Activated CD4-positive, alpha-beta T cell treated with anti-CD3 and anti-CD28 coated beads, Interleukin-2, amount 50 U/mL, for 24 hours (primary cell): ENCODE results near the gene TBC1D14.

Experiments
- DNase-seq, 2 donors: peaks; one replicate each; pipeline ENCODE4 v3.0.0-alpha.2; 2020; ENCODE audit warnings: low read depth in 1 of 2, low spot score in 1 of 2

The TBC1D14 gene

DNA sequence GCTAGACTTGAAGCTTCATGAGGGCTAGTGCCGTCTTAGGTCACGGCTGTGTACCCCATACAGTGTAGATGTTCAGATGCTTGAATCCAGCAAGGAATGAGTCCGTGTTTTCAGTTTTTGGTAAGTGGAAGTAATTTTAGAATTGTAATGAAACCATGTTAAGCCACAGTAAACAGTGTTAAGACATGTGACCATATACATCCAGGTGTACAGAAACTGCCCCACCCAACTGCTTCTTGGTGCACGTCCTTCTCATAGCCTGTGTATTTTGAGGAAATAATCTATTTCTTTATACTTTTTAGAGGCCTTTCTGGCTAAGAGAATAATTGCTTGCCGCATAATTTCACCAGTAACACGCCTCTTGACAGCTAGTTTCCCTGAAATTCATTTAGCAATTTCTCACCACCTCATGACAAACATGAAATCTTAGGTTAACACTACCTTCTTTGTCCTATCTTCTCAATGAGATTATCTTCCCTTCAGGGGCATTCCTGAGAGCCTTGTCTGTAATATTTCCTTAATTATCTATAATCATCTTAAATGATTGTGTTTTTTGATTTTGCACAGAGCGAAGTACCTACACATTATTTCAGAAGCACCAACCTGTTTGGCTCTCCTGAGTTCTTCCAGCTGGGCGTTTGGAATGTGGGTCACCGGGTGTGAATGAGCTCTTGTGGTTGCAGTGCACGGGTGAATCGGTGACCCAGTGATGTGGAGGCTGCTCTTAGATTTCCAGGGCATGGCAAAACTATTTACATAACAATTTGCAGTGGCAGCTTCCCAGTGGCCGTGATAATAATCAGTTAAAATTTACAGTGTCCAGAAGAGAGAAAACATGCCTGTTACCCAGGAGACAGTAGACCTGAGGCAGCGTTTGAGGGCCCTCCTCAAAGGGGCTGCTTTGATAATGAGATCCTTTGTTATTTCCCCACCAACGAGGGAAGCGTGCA lies 83.4 kb downstream of the TBC1D14 start:
- no peak for DNase-seq

DNA sequence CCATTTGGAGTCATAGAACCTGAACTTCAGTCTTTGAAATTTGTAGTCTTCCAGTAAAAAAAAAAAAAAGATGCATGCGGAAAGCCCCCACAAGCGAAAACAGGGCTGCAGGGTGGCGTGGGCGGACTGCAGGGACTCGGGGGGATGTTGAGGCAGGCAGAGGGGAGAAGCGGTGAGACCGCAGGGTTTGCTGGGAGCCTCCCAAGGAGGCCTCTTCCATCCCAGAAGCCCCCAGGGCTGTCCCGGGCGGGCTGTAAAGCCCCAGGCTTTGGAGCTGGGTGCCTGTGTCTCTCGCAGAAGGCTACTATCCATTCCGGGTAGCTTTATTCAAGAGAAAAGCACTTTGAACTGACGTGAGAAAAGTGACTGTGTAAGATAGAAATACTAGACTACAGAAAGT lies 86.9 kb downstream of the TBC1D14 start:
- DNase-seq: no peak

DNA sequence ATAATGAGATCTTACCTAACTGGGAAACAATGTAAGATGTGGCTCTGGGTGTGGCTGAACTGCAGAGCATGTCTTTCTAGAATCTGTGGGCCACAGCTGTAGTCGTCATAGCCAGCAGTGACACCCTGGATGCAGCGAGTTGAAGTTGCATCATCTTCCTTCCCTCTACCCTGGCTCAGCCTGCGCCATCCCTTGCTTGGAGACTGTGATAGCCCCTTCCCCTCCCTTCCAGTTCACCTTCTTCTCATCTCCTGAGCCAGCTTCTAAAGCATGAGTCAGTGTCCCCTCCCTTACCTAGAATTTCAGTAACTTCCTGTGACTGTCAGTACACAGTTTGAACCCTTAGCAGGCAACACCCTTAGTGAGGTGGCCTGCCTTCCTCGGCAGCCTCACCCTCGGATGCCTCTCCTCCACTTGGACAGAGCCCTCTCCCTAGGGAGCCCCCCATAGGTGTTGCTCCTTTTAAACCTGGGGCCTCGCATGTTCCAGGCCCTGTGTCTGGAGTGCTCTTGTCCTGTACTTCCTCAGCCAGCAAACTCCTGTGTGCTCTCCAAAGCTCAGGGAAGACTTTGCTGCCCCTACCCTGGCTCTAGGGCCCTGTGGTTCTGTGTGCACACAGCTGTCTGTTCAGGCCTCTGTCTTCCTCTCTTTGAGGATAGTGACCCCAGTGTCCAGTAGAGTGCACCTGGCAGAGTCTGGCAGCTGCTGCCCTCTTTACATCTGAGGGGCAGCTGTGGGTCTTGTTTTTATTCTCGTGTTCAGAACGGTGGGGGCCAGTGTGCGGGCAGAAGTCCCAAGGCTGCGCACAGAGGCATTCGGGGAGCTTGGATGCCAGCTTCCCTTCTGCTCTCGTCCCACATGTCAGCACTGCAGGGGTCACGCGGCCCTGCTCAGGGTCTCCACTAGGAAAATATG lies 89.8 kb downstream of the TBC1D14 start:
- no peak for DNase-seq

DNA sequence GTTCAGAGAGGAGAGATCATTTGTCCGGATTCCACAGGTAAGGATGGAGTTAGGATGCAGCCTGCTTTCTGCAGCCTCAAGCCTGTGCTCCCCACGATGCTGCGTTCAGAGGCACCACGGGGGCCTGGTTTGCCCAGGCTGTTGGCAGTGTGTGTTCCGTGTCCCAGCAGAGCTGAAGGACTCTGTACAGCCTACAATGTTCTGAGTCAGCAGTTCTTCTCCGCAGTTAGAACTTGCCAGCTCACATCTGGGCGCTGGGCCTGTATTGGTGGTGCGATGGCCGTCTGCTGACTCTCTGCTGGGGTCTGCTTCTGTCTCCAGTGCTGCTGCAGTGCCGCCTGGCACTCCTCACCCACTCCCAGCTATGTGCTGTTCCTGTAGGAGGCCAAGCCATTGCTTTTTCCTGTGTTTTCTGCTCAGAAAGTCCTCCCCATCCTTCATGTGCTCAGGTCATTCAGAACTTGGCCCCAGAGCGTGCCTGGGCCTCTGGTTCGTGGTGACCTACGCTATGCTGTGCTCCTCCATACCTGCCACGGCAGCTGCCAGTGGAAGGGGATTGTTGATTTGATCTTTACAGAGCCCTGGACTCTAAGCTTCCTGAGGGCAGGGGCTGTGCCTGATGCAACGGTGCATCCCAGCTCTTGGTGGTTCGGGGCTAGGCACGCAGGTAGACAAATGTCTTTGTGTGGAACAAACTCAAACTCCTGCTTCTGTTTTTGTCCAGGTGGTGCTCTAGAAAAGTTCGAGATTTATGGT lies 91.0 kb downstream of the TBC1D14 start:
- no peak for DNase-seq

DNA sequence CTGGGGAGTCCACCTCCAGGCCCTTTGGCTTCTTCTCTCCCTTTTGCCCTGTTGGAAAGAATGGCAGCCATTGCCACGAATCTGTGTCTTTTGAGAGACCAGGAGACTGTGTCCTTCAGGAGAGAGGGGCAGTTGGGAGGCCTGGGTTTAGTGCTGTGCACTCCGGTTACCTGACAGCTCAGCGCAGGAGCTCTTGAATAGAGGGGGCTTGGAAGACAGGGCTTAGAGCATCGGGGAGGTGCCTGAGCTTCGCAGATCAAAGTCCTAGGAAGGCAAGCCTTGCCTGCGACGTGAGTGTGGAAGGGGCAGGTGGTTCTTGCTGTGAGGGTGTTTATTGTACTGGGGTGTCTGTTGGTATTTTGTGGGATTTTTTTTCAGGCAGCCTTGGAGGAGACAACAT lies 91.6 kb downstream of the TBC1D14 start:
- no peak for DNase-seq

DNA sequence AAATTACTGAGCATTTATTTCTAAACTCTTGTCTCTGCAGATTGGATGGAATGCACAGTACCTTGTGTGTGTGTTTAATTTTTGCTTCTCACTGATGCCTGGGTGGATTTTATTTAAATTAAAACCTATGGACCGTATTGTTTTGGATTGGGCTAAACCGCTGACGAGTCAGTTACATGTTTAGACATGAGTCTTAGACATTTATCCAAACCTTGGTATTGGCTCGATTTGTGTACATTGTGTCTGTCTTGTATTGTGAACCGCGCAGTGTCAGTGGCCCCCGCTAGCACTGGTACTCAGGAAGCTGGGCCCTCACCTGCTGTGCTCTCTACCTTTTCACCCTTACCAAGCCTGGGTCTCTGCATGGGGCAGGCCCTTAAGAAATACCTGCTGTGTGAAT lies 92.7 kb downstream of the TBC1D14 start:
- DNase-seq: no peak

DNA sequence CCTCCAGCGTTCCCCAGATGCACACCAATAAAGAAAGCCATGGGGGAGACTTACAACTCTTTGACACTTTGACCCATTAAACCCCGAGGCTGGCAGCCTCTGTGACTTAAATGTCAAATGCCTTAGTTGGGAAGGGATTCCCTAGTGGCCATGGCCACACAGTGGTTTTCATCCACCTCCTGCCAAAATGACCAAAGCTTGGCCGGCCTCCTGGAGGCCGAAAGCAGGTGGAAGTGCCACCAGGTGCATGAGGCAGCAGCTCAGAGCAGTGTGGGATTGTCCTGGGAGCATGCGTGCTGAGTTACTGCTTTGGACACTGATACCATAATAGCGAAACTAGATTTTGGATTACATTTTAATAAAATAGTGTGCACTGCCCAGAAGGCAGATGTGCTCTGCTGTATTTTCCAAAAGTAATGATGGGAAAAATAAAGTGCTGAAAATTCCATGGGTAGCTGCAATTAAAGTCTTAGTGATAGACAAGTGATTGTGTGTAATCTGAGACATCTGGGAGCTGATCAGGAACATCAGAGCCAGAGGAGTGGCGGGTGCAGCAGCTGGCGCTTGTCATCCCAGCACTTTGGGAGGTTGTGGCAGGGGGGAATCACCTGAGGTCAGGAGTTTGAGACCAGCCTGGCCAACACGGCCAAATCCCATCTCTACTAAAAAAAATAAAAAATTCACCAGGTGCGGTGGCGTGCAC lies 93.7 kb downstream of the TBC1D14 start:
- DNase-seq: no peak

DNA sequence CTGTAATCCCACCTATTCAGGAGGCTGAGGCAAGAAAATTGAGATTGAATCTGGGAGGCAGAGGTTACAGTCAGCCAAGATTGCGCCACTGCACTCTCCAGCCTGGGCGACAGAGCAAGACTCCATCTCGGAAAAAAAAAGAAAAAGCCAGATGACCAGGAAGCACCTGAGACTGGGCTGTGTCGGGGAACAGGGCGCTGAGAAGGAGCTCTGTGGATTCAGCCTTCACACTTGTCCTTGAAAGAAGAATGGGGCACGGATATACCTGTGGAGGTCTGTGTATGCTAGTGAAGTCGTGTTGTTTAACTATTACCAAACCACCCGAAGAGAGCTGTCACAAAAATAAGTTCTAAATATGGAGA lies 94.2 kb downstream of the TBC1D14 start:
- DNase-seq: no peak

DNA sequence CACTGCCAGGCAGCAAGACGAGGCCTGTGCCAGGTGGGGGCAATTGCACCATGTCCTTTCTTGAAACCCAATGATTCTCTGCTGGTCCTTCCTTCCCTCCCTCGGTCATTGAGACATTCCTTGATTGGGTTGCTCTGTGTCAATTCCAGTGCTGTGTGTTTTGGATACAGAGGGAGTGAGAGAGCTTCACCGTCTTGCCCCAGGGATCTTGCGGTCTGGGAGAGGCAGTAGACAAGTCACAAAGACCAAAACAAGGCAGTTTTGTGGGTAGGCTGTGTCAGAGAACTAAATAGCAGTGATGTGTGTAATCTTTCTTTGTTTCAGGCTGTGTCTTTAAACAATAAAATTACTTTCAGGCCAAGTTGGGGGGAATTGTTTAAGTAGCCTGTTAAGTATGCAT lies 94.7 kb downstream of the TBC1D14 start:
- no peak for DNase-seq

DNA sequence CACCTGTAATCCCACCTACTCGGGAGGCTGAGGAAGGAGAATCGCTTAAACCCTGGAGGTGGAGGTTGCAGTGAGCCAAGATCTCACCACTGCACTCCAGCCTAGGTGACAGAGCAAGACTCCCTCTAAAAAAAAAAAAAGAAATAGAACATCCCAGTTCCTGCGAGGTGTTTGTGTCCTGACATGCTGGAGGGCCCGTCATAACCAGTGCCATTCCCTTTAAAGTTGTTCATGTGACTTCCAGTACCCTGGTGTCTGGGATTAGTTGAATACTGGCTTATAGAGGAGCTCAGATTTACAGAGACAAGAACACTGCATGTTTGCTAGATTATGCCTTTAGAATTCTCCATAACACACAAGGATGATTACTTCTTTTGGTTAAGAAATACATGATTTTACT lies 95.9 kb downstream of the TBC1D14 start:
- DNase-seq: no peak

DNA sequence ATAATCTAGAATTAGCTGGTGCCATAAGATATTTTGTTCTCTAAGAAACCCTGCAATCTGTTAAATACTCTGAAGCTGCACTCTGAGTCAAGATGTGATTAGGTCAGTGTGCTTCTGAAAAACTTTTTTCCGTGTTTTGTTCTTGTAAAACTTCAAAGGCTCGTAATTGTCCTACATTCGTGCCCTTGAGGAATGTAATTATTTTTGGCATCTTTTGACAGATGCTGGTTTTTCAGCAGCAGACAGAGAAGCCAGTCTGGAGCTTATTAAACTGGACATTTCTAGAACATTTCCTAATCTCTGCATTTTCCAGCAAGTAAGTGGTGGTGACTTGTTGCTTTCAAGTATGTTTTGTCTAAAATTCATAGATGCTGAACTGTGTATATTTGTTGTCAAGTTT lies 96.8 kb downstream of the TBC1D14 start:
- no peak for DNase-seq

DNA sequence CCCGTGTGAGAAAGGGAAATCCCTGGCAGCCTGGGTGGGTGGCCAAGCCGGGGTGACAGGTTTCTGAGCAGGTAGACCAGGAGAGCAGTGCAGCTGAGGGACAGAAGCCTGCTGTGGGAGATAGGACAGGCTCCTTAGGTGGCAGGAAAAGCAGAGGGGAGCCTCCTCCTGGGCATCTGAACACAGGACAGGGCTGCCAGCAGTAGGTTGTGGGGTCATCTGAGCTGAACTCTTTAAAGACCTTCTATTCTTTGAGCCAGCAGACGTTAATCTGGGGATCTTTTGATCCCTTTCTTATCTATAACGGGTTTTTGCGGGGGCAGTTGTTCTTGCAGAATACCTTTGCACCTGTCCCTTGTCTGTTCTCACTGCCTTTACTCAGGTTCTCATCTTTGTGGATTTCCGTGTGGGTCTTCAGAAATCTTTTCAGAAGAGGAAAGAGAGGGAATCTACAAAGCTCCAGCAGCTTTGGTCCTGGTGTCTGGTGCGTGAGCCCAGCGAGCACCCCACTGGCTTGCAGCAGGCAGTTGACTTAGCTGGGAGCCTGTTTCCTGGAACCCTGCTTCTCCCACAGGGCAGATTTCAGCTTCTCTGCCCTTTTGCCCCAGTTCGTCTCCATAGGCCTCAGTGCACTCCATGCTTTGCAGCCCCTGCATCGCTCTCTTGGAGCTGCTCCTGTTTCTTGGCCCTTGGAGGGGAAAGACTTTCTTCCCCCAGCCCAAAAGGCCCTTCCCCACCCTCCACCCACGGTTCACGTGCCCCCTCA lies 97.7 kb downstream of the TBC1D14 start:
- no peak for DNase-seq

DNA sequence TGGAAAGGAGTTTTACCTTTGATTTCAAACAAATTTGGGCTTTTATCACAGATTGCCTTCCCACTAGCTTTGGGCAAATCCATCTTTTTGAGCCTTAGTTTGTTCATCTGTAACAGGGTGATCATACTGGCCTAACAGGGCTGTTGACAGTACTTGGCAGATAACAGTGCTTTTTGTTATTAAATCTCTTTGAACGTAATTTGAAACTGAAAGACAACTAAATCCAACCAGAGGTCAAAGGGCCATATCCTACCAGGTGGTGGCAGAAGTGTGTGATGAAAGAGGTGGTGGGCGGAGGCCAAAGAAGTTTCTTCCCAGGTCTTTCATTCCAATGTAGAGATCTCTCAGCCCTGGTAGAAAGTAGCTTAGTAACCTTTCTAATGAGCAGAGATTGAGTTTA lies 98.3 kb downstream of the TBC1D14 start:
- no peak for DNase-seq

DNA sequence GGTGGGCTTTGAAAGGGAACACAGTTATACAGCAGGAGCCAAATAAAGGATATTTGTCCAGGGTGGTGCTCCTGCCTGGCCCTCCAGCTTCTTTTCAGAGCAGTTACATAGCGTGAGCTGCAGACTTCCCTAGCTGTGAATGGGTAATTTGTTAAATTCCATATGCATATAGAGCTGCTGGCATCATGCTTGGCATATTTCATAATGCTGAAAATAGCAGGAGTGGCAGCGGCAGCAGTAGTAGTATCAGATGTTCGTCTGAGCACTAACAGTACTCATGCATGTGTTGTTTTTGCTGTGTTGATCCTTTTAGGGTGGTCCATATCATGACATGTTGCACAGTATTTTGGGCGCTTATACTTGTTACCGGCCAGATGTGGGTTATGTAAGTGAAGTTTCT lies 99.9 kb downstream of the TBC1D14 start:
- no peak for DNase-seq

DNA sequence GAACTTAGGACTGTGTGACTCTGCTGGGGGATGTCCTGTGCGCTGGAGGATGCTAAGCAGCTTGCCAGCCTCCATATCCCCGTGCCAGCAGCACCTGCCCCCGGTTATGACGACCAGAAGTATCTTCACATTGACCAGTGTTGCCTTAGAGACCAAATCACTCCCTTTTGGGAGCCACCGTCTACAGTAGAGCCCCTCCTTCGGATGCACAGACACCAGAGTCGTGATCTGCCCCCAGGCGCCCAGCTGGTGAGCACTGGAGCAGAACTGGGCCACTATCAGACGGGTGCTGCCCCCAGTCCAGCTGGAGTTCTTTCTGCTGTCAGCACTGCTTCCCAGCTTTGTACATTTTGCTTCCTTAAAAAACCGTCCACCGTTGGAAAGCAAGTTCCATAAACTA lies 103.5 kb downstream of the TBC1D14 start:
- no peak for DNase-seq

DNA sequence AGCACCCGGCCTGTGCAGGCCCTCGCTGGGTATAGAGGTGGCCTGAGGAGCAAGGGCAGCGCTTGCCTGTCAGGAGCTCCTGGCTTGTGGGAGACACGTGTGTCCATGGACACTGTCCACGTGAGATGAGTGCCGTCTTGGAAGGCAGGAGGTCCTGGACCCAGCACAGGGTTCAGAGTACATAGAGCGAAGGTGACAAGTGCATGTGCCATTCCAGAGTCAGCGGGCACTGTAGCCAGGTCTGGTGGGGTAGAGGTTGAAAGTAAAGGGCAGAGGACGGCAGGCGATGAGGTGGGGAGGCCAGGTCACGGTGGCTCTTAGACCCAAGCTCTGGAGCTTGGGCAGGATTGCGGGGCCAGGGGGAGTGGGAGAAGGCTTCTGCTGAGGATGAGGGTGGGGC lies 105.2 kb downstream of the TBC1D14 start:
- no peak for DNase-seq

DNA sequence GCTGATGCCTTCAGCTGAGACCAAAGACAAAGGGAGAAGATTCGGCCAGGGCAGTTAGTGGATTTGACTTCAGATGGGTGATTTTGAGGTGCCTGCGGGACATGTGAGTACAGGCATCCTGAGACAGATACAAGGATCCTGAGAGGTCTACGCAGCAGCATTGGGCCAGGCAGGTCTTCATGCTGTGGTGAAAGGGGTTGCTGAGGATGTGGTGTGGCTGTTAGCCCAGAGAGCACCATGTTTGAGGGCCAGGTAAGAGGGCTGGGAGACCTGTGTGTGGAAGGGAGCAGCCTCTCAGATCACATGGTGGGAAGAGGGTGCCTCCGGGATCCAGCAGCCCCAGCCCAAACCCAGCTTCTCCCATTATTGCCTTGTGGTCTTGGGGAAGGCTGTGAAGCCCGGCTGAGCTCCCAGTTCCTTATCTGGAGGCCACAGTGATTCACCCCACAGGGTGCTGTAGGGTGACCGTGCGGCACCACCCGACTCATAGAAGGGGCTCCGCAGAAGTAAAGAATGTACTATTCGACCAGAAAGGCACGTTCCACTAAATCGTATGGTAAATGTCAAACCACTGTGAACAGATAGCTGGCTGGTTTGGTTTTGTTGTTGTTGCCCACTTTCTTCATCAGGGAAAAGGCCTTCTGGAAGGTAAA lies 105.9 kb downstream of the TBC1D14 start:
- DNase-seq: no peak

DNA sequence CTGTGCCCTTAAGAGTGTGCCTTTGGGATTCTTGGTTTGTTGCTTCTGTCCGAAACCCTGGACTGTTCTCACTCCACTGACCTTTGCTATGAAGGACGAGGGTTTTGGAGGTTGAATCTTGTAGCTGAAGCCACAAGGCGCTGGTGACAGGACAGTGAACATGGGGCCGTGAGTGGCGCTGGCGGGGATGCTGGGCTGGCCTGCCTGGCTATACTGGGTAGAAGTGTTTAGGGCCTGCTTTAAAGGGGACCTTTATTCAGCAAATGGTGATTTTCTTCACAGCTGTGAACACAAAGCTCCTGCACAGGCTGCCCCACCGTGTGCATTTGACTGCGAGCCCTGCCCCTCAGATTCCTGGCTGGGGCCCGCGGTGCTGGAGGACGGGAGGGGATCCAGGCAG lies 106.5 kb downstream of the TBC1D14 start:
- DNase-seq: no peak

DNA sequence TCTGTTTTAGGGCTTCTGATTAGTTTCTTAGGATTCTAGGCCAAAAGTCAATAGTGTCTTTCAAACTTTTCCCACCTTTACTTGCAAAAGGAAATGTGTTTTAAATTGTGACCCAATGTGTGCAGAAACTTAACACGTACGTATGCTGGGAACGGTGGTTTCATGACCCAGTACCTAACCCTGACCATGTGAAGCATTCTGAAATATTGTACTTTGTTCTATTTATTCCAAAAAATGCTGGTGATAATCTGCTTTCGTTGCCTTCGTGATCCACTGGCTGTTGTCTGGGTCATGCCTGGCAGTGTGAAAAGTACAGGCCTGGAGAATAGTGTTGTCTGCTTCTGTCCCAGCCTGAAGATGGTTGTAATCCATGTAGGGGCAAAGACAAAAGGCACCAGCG lies 106.9 kb downstream of the TBC1D14 start:
- DNase-seq: no peak
